ENCODE data around the gene PTPRT.

DNA sequence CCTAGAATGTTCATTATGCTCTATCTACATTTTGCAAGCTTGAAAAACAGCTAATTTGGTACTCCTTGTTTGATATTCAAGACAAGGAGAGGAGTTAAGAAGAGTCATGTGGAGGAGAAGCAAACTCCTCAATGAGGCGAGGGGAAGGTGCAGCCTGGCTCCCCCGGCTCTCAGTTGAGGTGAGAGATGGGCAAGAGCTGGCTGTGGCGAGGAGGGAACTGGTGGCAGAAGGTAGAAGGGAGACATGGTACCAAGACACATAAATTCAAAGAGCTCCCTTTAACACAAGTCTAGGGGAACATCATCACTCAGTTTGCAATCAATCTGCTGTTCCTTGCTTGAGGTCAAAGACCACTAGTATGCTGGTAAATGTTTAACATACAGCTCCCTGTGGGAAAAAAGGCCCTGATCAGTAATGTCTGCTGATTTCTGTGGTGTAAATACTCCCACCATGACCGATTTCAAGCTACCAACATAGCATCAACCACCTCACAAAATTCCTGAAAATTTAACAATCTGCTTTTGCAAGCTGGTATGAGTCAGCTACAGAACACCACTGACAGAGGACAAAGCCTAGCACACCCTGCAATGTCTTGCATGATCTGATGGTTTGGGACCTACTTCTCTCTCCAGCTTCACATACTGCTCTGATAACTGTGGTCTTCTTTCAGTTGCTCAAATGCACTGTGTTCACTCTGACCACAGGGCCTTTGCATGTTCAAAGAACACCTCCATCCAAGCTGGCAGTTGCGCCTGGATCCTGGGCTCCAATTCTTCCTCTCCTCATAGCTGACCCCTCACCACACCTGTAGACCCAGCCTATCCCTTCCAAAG, 1055.2 kb downstream of the PTPRT start:
- no peak for TF ChIP-seq POLR2A (IDR thresholded peaks at IDR 0.05)
- TF ChIP-seq, protein P1, sequence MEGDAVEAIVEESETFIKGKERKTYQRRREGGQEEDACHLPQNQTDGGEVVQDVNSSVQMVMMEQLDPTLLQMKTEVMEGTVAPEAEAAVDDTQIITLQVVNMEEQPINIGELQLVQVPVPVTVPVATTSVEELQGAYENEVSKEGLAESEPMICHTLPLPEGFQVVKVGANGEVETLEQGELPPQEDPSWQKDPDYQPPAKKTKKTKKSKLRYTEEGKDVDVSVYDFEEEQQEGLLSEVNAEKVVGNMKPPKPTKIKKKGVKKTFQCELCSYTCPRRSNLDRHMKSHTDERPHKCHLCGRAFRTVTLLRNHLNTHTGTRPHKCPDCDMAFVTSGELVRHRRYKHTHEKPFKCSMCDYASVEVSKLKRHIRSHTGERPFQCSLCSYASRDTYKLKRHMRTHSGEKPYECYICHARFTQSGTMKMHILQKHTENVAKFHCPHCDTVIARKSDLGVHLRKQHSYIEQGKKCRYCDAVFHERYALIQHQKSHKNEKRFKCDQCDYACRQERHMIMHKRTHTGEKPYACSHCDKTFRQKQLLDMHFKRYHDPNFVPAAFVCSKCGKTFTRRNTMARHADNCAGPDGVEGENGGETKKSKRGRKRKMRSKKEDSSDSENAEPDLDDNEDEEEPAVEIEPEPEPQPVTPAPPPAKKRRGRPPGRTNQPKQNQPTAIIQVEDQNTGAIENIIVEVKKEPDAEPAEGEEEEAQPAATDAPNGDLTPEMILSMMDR (IDR thresholded peaks at IDR 0.05): no peak

Measured in ovary (tissue), 3 donors.